NCI-H460 (cell line): Measurements from ENCODE around the gene MMP21. TPM values are rescaled to one million over a fixed set of nuclear protein-coding genes. Genes with fewer than 3 reads are reported as not detected.

Source experiments
- DNase-seq: peaks from one replicate; pipeline ENCODE4 v3.0.0-alpha.2; 2016; ENCODE audit warnings: low read depth; ENCODE audit errors: extremely low read depth
- total RNA-seq: library from RNA; depleted of rRNA; stranded (reverse); fragments of >200 nt; shearing (Covaris generic); gene quantifications from 2 replicates; pipeline ENCODE4 v1.2.3, GENCODE V29; 2014

The MMP21 gene
- total RNA-seq, 1 experiment from 2014 or later = not detected

DNA sequence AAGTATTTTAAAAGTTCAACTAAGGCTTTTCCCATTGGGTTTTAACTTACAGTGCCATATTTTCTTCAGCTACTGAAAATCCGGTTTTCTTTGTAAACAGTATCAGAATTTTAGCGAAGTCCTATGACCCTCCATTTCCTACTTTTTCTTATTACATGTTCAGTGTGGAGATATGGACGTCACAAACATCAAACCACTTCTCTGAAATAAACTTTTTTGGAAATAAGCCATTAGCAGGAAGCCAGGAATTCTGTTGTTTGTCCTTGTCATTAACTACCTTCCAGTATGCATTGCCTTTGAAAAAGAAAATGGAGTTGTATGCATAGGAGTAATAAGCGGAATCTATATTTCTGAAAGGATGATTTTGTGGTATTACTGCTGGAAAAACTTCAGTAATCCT, 9.1 kb downstream of the MMP21 start:
- no peak for DNase-seq

DNA sequence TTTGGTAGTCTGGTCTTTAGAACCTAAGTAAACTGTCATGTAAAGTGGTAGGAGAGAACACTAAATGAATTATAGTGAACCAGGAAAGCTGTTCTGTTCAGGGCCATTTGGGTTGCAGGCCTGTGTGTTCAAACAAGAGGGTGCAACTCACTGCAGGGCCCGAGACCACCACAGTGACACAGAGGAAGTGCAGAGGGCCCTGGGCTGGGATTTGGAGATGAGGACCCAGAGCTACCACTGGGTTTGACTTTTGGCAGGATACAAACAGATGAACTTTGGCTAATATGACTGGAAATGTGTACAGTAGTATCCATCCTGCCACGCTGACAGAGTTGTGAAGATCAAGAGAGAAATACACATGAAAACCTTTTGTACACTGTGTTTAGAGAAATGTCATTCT, 9.8 kb downstream of the MMP21 start:
- no peak for DNase-seq

DNA sequence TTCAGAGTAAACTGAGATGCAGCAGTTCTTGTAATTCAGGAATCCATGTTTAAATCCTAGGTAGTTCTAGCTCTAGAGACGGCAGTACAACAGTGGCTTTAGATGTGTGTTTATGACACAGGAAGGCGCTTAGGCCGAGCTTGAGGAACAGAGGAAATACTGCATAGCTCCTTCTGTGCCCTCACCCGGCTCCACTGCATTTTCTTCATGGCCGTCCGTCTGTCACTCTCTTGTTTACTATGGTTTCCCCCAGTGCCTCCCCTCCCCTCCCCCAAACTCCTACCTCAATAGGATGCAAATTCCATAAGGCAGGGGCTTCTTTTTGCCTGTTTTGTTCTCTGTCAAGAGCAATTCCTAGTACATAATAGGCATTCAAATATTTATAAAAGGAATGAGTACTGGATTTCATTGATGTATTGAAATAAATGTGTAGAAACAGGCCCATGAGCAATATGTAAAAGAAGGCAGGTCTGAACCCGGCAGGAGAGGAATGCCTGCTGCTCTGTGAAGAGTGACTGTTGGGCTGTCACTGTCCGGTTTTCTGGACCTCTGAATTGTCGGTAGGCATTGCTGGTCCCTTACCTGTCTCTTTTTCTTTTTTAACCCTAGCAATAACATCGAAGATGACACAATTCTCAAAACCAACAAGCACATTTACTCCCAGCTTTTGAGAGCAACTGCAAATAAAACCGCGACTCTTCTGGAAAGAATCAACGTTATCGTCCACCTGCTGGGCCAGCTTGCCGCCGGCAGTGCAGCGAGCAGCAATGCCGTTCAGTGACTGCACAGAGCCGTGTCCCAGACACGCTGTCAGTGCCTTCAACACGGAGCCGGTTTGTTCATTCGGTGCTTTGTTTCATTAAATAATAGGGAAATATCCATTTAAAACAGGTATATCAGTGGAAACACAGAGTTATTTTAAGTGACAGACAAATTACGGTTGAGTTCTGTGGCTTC, 12.7 kb downstream of the MMP21 start:
- DNase-seq = no peak

DNA sequence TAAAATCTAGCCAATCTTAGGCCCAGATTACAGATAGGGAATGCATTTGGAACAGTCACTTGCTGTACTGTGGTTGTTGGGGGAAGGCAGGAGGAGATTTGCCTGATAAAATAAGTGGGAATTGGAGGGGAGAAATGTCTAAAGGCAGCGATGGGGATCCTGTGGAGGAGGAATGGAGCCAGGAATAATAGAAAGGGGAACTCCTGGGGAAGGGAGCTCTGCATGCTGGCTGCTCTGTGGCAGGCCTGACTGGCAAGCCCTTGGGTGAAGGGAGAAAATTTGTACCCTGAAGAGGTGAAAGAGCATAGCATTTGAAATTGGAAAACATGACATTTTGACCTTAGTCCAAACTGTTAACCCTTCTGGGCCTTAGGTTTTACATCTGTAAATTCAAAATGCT, 13.7 kb downstream of the MMP21 start:
- DNase-seq = no peak

DNA sequence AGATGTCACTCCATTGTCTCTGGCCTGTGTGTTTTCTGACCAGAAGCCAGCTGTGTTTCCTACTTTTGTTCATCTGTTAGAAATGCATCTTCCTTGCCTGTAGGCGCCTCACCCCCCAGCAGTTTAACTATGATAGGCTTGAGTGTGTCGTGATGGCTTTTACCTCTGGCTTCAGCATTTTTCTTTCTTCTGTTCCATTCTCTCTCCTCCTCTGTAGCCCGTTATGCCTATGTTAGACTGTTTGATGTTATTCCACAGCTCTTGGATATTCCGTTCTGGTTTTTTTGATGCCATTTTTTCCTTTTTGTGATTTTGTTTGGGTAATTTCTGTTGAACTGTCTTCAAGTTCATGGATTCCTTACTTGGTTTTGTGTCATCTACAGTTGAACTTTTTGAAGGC, 17.9 kb downstream of the MMP21 start:
- no peak for DNase-seq

DNA sequence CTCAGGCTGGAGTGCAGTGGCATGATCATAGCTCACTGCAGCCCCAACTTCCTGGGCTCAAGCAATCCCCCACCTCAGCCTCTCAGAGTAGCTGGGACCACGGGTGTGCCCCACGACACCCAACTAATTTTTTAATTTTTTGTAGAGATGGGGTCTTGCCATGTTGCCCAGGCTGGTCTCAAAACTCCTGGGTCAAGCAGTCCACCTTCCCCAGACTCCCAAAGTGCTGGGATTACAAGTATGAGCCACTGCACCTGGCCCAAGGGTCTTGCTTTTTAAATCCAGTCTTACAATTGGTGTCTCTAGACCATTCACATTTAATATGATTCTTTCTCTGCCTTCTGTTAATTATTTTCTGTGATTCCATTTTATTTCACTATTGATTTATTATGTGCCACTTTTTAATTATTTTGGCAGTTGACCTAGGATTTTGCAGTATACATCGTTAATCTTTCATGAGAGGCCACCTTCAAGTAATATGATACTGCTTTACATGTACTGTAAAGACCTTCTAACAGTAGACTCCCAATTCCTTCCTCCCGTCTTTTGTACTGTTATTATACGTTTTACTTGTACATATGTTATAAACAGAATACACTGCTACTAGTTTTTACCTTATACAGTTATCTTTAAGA, 18.7 kb downstream of the MMP21 start:
- no peak for DNase-seq

DNA sequence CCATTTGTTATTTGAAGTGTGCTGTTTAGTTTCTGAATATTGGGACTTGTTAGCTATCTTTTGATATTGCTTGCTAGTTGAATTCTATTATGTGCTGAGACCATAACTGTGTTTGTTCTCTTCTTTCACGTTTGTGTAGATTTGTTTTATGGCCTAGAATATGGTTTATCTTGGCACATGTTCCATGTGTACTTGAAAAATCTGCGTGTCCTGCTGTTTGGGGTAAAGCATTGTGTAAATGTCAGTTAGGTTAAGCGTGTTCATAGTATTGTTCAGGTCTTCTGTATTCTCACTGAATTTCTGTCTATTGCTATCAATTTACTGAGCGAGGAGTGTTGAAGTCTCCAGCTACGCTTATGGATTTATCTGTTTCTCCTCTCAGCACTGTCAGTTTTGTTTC, 19.4 kb downstream of the MMP21 start:
- no peak for DNase-seq

DNA sequence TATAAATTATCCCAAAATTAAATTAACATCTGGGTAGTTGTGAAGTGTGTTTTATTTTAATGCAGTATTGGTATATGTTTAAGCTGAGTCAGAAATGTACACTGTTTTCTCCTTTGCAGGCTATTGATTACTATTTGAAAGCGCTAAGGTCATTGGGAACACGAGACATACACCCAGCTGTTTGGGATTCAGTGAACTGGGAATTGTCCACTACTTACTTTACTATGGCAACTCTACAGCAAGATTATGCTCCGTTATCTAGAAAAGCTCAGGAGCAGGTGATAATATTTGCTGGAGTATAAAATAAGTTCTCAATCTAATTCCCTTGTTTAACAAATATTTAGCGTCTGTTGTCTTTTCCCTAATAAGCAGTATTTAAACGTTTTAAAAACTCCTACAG, 28.2 kb downstream of the MMP21 start:
- no peak for DNase-seq

DNA sequence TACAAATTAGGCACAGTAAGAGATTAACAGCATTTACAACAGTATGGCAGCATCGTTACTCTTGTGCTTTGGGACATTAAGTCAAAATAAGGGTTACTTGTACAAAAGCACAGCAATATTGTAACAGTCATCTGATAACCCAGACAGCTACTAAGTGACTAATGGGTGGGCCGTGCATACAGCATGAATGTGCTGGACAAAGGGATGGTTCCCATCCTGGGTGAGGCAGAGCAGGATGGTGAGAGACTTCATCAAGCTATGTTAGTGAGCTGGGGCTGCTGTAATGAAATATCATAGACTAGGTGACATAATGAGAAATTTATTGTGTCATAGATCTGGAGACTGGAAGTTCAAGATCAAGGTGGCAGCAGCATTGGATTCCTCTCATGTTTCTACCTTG, 30.7 kb downstream of the MMP21 start:
- no peak for DNase-seq

DNA sequence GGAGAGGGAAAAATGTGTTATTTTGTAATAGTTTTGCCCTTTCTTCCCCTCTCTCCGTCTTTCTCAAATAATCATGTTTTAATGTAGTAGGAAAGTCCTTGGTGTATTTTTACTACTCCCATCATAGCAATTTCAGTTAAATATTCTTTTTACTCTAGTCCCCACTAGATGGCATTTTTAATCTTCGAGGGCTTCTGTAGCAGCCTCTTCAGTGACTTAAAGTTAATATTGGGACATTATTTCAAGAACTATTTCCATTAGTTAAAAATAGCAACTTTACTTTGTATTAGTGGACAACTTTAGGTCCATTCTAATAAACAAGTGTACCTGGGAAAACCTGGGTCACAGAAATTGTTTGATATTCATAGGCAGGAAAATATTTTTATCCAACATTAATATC, 33.2 kb downstream of the MMP21 start:
- no peak for DNase-seq

DNA sequence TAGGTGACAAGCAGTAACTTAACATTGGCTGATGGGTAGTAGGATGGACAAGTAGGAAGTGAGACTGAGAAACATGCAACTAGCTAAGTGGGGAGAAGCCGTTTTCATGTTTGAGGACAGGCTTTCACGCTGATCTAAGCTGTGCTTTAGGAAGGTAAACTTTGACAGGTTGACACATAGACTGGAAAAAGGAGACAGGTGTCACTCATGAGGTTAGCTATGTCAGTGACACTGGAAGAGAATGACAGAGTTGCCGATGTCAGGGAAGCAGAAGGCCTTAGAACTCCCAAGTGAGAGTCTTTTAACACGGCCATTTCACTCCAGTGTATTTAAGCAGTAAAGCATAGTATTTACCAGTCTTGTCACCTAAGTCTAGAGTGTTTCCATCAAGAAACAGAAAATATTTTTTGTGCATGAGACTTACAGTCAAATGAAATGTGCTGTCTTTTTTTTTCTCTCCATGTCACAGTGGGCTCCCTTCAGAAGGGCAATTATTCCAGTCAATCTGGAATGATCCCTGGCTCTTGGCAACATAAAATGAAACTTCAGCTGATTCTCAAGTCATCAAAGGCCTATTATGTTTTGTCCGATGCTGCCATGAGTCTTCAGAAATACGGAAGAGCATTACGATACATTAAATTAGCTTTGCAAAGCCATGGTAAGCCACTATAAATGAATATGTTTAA, 35.5 kb downstream of the MMP21 start:
- no peak for DNase-seq

DNA sequence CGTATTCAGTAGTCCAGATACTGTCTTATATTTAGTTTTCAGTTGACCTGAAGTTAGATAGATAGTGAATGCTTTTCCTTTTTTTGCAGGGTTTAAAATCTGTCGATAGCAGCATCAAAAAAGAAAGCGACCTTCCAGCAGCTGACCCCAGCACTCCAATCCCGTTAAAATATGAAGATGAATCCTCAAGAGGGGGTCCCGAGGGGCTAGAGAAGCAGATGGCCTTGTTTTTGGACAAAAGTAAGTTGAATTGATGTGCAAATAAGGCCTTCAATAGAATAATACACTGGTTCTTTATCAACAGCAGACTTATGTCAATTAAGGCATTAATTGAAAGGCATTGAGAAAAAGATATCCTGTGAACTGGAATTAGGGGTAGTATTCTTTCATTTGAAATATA, 37.4 kb downstream of the MMP21 start:
- DNase-seq = no peak

DNA sequence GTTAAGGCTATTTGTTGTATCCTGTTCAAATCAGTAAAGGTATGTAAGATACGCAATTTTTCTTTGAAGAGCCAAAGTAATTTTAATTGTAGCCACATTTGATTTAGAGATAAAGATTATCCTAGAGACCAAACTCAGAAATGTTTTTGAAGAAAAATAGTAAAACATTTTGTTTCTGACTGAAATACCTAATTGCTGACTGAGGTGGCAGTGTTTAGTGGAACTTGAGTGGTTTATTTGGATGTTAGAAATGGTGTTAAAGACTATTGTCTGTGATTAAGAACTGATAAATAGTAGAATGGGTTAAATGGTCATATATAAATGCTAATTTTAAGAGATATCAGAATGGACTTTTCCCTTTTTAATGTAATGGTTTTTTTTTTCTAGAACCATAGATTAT, 40.8 kb downstream of the MMP21 start:
- no peak for DNase-seq

DNA sequence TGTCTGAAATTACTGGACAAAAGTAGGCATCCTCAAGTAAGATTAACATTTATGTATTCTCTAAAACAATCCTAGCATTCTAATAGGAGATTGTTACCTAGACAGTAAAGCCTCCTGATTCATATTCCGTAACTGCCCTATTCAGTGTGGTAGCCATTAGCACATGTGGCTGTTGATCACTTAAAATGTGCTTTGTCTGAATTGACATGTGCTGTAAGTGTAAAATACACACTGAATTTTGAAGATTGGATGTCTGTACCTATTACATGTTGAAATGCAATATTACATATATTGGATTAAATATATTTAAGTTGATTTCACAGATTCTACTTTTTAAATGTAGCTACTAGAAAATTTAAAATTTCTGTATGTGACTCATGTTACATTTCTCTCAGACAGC, 41.5 kb downstream of the MMP21 start:
- DNase-seq = no peak

DNA sequence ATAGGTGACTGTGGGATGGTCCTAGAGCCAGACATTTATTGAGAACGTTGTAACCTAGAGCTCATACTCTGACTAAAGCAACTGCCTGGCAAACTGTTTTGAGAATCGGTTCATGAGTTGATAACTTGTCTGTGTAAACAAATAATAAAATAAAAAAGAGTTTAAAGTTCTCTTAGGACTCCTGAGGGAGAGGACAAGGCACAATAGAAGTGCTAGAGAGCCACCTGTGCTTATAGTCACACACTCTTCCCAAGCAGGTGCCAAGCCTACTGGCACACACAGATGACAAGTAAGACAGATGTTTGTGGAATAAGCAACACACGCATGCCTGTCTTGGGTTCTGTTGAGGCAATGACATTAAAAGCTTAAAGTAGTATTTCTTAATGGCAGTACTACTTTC, 48.2 kb downstream of the MMP21 start:
- DNase-seq = no peak

DNA sequence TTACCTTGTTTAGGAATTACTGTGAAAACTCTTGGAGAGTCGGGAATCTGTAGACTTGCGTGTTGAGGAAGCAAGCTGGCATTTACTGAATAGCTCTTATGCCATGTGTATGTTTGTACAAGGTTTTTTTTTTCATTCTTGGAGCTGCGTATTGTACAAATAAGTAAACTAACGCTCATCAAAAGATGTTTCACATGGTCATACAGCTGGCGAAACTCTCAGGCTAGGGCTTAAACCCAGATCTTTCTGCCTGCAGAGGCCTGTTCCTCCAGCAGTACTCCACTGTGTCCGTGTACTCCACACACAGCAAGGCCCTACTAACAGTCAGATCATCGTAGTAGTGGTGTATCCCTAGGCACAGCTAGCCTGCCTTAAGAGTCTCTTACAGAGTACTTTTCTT, 48.7 kb downstream of the MMP21 start:
- DNase-seq = no peak

DNA sequence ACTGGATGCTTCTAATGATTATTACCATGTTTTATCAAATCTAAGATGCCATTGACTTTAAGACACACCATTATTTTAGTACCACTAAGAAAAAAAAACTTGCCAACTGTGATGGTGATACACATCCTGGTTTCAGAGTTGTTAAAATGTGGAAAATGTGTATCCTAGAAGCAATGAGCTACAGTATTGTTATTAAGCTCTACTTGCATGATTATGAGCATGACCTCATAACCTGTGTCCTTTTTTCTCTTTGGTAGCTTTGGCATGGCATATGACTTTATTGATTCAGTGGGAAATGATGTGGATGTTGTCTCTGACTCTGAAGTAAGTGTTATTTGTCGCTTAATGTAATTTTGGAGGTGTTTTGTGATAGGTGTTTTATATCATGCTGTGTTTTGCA, 52.8 kb downstream of the MMP21 start:
- DNase-seq = no peak

DNA sequence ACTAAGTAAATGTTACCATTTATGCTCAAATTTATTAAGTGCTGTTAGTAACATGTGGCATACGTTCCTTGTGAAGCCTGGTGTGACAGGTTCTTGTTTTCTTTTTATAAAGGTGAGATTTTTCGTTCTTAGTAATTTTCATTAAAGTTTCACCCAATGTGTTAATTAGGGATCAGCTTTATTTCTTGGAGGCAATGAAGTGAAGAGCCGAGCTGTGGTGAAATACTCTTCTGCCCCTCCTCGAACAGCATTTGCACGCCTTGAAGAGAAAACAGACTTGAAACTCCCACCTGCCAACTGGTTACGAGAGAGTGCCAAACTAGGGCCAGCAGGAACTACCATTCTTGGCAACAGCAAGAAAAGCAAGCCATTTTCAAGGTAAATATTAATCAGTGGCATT, 54.6 kb downstream of the MMP21 start:
- no peak for DNase-seq

DNA sequence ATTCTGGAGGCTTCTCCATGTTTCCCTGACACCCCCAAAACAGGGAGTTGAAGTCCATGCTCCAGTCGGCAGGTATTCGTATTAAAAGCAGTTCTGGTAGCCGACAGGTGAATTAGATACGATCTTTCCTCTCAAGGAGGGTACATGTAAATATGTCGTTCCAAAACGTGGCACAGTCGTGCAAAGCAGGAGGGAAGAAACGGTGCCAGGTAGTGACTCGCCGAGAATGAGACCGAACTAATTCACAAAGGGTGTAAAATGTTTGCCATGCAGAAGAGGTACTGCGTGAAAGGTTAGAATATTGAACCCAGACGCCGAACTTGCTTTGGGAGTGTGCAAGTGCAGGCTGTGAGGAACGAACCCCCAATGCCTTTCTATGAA, 55.6 kb downstream of the MMP21 start:
- no peak for DNase-seq

DNA sequence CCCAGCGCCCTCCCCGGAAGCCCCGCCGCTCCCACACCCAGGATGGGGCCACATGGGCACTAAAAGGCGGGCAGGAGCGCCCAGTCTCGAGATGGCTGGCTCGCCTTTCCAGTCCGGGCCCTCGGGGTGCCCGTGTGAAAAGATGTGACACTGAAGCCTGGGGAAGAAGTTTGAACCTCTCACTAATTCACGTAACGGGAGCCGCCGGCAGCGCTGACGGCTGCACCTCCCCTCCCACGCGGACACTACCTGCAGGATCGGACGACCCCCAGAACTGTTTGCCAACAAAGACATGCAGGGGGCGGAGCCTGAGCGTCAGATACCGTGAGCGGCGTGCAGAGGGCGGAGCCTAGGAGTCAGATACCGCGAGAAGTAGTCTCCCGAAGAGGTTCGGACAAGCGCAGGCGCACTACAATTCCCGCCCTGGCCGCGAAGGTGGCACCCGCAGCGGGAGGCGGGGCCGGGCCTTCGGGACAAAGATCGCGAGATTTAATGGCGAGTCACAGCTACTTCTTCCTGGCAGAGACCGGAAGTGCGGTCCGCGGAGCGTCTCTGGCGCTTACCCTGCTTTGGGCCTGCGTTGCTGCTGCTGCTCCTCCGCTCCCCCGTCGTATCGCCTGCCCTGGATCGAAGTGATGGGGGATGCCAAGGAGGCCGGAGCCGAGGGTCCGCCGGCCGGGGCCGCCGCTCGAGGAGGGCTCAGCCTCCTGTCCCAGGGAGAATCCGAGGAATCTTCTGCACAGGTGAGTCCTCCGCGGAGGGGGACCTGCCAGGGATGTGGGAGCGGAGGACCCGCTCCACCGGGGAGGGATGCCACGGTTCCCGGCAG, 56.2 kb downstream of the MMP21 start, which contains the start of gene EDRF1:
TSS of gene EDRF1 (plus strand) at position 537 of the 829 bp plus-strand sequence. CDS start at position 636, 99 bp downstream.
- DNase-seq = peak; percentile 99
